Ovary (tissue), 9 donors: ENCODE data around the gene EZH1. TPM values are rescaled to one million over a fixed set of nuclear protein-coding genes. Genes with fewer than 3 reads are reported as not detected.
A peak's percentile ranks its signal among the peaks of the same experiment; 100 is the strongest.

ENCODE experiments used
- DNase-seq, 5 donors: peaks; one replicate each; pipeline ENCODE4 v3.0.0-alpha.2; 2019 to 2020
- H3K27ac ChIP-seq, 2 donors: fragments of 200-600 bp; one replicate each; pipeline versions ENCODE4 v1.5.1 to v1.8.0; 2019 to 2022
- H3K27me3 ChIP-seq: fragments of 200-600 bp; one replicate; pipeline ENCODE4 v1.8.0; 2022
- H3K36me3 ChIP-seq: fragments of 200-600 bp; sonication (generic); one replicate; pipeline ENCODE4 v1.5.1; 2019
- H3K4me1 ChIP-seq: one replicate; pipeline ENCODE4 v1.8.1; 2013; ENCODE audit warnings: mild to moderate bottlenecking, moderate library complexity; ENCODE audit not compliant: insufficient read depth
- H3K4me3 ChIP-seq: fragments of 200-600 bp; sonication (generic); one replicate; pipeline ENCODE4 v1.5.1; 2017
- H3K9me3 ChIP-seq, 2 donors: fragments of 200-600 bp in 1 of 2; sonication (generic) in 1 of 2; one replicate each; pipeline versions ENCODE4 v1.5.1 to v1.8.1; 2013 to 2019; ENCODE audit warnings: mild to moderate bottlenecking in 1 of 2, moderate library complexity in 1 of 2
- CTCF ChIP-seq, 3 donors: fragments of 450-650 bp in 2 of 3; fragments of 200-600 bp in 1 of 3; IDR thresholded peaks; one replicate each; pipeline versions ENCODE4 v1.5.1 to v1.8.0; 2016 to 2022; ENCODE audit warnings: antibody characterized with exemption in 3 of 3, mild to moderate bottlenecking in 1 of 3
- EP300 ChIP-seq: sonication (generic); formaldehyde crosslinking; IDR thresholded peaks from one replicate; pipeline ENCODE4 v1.6.1; 2017; ENCODE audit warnings: antibody characterized with exemption
- POLR2A ChIP-seq: fragments of 450-650 bp; IDR thresholded peaks from one replicate; pipeline ENCODE4 v1.6.1; 2017; ENCODE audit warnings: antibody characterized with exemption, mild to moderate bottlenecking, moderate library complexity
- WGBS, 3 donors: extraction: QIAGEN DNeasy Blood & Tissue Kit in 1 of 3; methylation state at CpG; one replicate each; pipeline versions ENCODE4 v1.1.5 to v1.1.7; 2013 to 2017; 5-methylcytosine and 5-hydroxymethylcytosine counted together
- intact Hi-C, 4 donors: fragments of 100-400 bp; cut with DNase I; formaldehyde crosslinking; loops; one replicate each; pipeline versions ENCODE4 v1.11.0 to v1.15.1; 2022 to 2023
- polyA plus RNA-seq, 2 donors: library from polyadenylated mRNA; stranded (reverse); fragments of 200-250 nt in 1 of 2; fragments of 350-450 nt in 1 of 2; fragmentation: Illumina TruSeq in 1 of 2; extraction: RNeasy Lipid Tissue Mini Kit (QIAGEN cat#74804) in 1 of 2; gene quantifications; one replicate each; pipeline ENCODE4 v1.2.3, GENCODE V29; 2013 to 2014
- total RNA-seq, 7 donors: library from RNA; depleted of rRNA in 2 of 7; stranded (reverse); fragments of >200 nt in 2 of 7; fragmentation: NEBNext Ultra II Directional in 3 of 7; extraction: Animal tissue kit (Norgen Biotek cat#: 25700) in 3 of 7; gene quantifications; one replicate each; pipeline versions ENCODE4 v1.1.0 to v1.2.4, GENCODE V29; 2016 to 2023
- donor health status: DM: no; HTN: no; CAD: no; lungs with moderate emphysema.
- donor health status: DM: no; HTN: no; CAD: no.
- donor health status: Bipolar disorder and iron deficiency.
- donor health status: DM: yes; HTN: yes; CAD: no.
- donor health status: DM: no; HTN: no; CAD: no.
- donor health status: DM: yes; HTN: yes; CAD: no.

Gene EZH1
- total and polyA plus RNA-seq, 9 donors = 32.9 to 95.2 (median 67.8) TPM

GRCh38 chr17:42709561-42709960 is 35.3 kb downstream of the EZH1 start:
- DNase-seq = no peak
- Histone ChIP-seq H3K27me3 (no peaks in the 10 kb centered on the region), H3K4me3 (no peak overlapping the region), H3K4me1 (no peaks in the 10 kb centered on the region), H3K36me3 (peaks cover 2% of the 10 kb centered on the region), H3K27ac (no peak overlapping the region), H3K9me3 (no peaks in the 10 kb centered on the region)
- no peak for TF ChIP-seq CTCF (IDR thresholded peaks at IDR 0.05)
- TF ChIP-seq POLR2A = no peak
- TF ChIP-seq EP300 = no peak
- intact Hi-C loops = loop anchor here in 1 of 4 donors (10.0 kb wide), 1 partner anchor 65 kb away; the partner anchor contains the start of gene VPS25
- 45 to 67% (median 49%) methylated on average over 2 of the region's 2 CpGs for WGBS, 3 donors

DNA sequence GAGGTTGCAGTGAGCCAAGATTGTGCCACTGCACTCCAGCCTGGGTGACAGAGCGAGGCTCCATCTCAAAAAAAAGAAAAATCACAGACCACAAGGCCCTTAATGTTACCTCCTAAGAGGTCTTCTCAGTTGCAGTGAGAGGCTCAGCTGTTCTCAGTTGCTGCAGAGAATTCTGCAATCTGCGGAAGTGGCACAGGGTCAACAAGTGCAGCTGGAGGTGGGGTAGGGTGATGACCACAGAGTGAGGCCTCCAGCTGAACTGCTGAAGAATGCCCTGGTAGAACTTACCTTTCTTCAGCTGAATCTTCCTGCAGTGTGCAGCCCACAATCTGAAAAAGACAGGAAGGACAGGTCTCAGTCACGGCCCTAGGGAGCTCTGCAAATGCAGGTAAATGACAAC is 36.3 kb downstream of the EZH1 start:
- no peaks in the 10 kb centered on the region for H3K9me3 ChIP-seq
- no peaks in the 10 kb centered on the region for H3K4me1 ChIP-seq
- 94 to 98% (median 96%) methylated on average over 3 of the region's 3 CpGs for WGBS, 3 donors
- intact Hi-C loops = loop anchor here in 1 of 4 donors (10.0 kb wide), 1 partner anchor 66 kb away; the partner anchor contains the start of gene VPS25
- DNase-seq = no peak
- H3K4me3 ChIP-seq = no peak overlapping the region
- TF ChIP-seq EP300 (no peak), POLR2A (no peak)
- H3K36me3 ChIP-seq = peaks cover 2% of the 10 kb centered on the region
- no peak overlapping the region for H3K27ac ChIP-seq
- H3K27me3 ChIP-seq = no peaks in the 10 kb centered on the region

DNA sequence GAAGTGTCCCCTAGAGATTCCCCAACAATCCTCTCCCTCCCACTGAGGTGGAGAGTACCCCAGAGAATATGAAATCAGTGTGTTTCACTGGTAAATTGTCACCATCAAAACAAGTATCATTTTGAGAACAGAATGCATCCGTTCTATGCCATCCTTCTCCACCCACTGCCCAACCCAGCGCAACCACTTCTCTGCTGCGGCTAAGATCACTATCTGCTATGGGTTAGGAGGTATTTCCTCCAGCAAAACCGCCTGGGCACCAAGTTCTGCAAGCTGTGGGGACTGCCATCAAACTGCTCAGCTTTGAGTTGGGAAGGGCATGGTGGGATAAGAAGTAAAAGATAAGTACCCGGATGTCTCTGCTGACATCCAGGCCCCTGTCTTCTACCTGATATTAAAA is 38.1 kb downstream of the EZH1 start:
- H3K27ac ChIP-seq = no peak overlapping the region
- no peaks in the 10 kb centered on the region for H3K27me3 ChIP-seq
- intact Hi-C loops = loop anchor here in 1 of 4 donors (10.0 kb wide), 1 partner anchor 68 kb away; the partner anchor contains the start of gene VPS25
- no peak for DNase-seq
- WGBS, 3 donors = 83 to 91% (median 85%) methylated on average over 5 of the region's 5 CpGs
- H3K4me1 ChIP-seq = no peaks in the 10 kb centered on the region
- H3K36me3 ChIP-seq = peaks cover 2% of the 10 kb centered on the region
- no peak overlapping the region for H3K4me3 ChIP-seq
- no peak for TF ChIP-seq CTCF (IDR thresholded peaks at IDR 0.05)
- TF ChIP-seq EP300 = no peak
- TF ChIP-seq POLR2A = no peak
- no peaks in the 10 kb centered on the region for H3K9me3 ChIP-seq

DNA sequence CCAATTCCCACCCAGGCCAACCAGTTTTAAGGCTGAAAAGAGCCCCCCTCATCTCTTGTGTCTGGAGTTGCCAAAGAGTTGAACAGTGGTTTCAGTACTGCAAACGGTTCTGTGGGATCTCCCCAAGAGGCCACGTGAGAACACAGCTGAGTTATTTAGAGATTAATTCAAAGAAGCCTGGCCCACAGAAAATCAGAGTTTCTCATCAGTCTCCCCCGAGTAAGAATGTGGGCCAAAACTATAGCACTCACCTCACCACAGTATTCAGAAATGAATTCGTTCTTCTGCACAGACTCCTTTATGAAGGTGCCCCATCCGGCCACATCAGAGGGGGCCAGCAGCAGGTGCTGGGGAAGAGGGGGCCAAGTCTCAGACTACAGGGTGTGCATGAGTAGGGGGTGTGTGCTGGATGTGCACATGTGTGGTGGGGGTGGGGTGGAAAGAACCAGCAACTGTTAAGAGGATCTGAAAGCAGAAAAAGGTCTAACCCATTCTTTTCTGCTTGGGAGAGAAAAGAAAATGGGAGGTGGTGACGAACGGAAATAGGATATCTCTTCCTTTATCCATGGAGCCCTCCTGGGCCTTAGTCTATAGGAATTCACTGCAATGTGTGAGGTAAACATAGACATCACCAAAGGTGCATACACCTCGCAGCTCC is 39.9 kb downstream of the EZH1 start:
- Histone ChIP-seq H3K4me3 (no peak overlapping the region), H3K9me3 (no peaks in the 10 kb centered on the region), H3K36me3 (peaks cover 2% of the 10 kb centered on the region), H3K27ac (peak overlapping the region in 1 of 2 donors; percentile 33), H3K4me1 (no peaks in the 10 kb centered on the region), H3K27me3 (no peaks in the 10 kb centered on the region)
- no peak for TF ChIP-seq EP300
- 82 to 84% (median 83%) methylated on average over 8 of the region's 8 CpGs for WGBS, 3 donors
- no peak for DNase-seq
- intact Hi-C loops = loop anchor here in 1 of 4 donors (10.0 kb wide), 1 partner anchor 70 kb away; the partner anchor contains the start of gene VPS25

DNA sequence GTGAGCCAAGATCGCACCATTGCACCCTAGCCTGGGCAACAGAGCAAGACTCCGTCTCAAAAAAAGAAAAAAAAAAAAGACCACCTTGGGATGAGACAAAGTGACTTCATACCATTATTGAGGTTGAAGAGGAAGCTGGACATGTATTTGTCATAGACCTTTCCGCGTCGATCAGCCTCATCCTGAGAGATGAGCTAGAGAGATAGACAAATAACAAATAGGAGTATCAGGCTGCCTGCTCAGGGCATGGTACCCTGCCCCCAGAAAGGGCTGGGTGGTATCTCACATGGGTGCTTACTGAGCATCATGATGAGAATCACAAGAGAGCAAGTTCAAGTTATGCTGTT is 40.4 kb downstream of the EZH1 start:
- no peak for DNase-seq
- WGBS, 3 donors = 91 to 95% (median 93%) methylated on average over 5 of the region's 5 CpGs
- H3K4me1 ChIP-seq = peaks cover 1% of the 10 kb centered on the region
- peaks cover 2% of the 10 kb centered on the region for H3K36me3 ChIP-seq
- H3K27ac ChIP-seq = peak overlapping the region in 1 of 2 donors; percentile 33
- H3K4me3 ChIP-seq = no peak overlapping the region
- TF ChIP-seq CTCF (IDR thresholded peaks at IDR 0.05) = no peak
- no peak for TF ChIP-seq EP300
- no peaks in the 10 kb centered on the region for H3K27me3 ChIP-seq
- no peaks in the 10 kb centered on the region for H3K9me3 ChIP-seq
- intact Hi-C loops = loop anchor here in 1 of 4 donors (10.0 kb wide), 1 partner anchor 70 kb away; the partner anchor contains the start of gene VPS25
